Liver (tissue), 3 donors: ENCODE results near the gene TIMP1.

Experiments
- EGR1 ChIP-seq, 2 donors: IDR thresholded peaks; 2 replicates each; pipeline ENCODE4 v1.6.1; 2016 to 2018; ENCODE audit warnings: antibody characterized with exemption in 2 of 2, low read depth in 2 of 2
- FOXA1 ChIP-seq: IDR thresholded peaks from 2 replicates; pipeline ENCODE4 v1.6.1; 2016; ENCODE audit warnings: antibody characterized with exemption
- GABPA ChIP-seq, 2 donors: IDR thresholded peaks in 1 of 2; conservative IDR thresholded peaks in 1 of 2; 2 replicates each; pipeline ENCODE4 v1.6.1; 2016; ENCODE audit warnings: antibody characterized with exemption in 2 of 2, mild to moderate bottlenecking in 1 of 2, moderate library complexity in 1 of 2
- JUND ChIP-seq, 2 donors: IDR thresholded peaks; 2 replicates each; pipeline ENCODE4 v1.6.1; 2016; ENCODE audit warnings: antibody characterized with exemption in 2 of 2
- NR2F2 ChIP-seq: IDR thresholded peaks from 2 replicates; pipeline ENCODE4 v1.6.1; 2016; ENCODE audit warnings: antibody characterized with exemption
- RAD21 ChIP-seq, 2 donors: IDR thresholded peaks; 2 replicates each; pipeline ENCODE4 v1.6.1; 2016; ENCODE audit warnings: antibody characterized with exemption in 2 of 2, mild to moderate bottlenecking in 2 of 2
- RXRA ChIP-seq, 2 donors: IDR thresholded peaks; 2 replicates each; pipeline ENCODE4 v1.6.1; 2017 to 2018; ENCODE audit warnings: antibody characterized with exemption in 2 of 2, mild to moderate bottlenecking in 1 of 2
- TAF1 ChIP-seq: conservative IDR thresholded peaks from 2 replicates; pipeline ENCODE4 v1.6.1; 2016; ENCODE audit warnings: antibody characterized with exemption, mild to moderate bottlenecking
- YY1 ChIP-seq: IDR thresholded peaks from 2 replicates; pipeline ENCODE4 v1.6.1; 2016; ENCODE audit warnings: antibody characterized with exemption, mild to moderate bottlenecking
- TF ChIP-seq, protein P1 (sequence below): fragments of 150-350 bp; IDR thresholded peaks from 2 replicates; pipeline ENCODE4 v1.5.1; 2017; ENCODE audit warnings: improper control_type of control experiment, low read depth, low read length; ENCODE audit not compliant: missing input control
- TF ChIP-seq, protein P2 (sequence below): IDR thresholded peaks from 2 replicates; pipeline ENCODE4 v1.6.1; 2016; ENCODE audit warnings: antibody characterized with exemption
- TF ChIP-seq, protein P3 (sequence below): IDR thresholded peaks from 2 replicates; pipeline ENCODE4 v1.6.1; 2016; ENCODE audit warnings: antibody characterized with exemption
- TF ChIP-seq, protein P4 (sequence below): IDR thresholded peaks from 2 replicates; pipeline ENCODE4 v1.6.1; 2016; ENCODE audit warnings: antibody characterized with exemption
- donor health status: healthy.
- donor health status: healthy.

DNA sequence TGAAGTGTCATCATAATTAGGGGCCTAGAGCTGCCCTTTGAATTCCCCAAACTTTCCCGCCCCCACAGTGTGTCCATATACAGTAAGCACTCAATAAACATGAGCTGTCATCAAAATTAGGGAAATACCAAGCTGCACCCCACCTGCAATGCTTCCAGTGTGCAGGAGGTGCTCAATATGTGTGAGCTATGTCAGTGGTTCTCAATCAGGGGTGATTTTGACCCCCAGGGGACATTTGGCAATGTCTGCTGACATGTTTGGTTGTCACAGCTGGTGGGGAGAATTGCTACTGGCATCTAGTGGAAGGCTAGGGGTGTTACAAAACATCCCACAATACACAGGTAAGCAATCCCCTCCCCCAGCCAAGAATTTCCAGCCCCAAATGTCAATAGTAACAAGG, 46.7 kb downstream of the TIMP1 start:
- TF ChIP-seq, protein P1, sequence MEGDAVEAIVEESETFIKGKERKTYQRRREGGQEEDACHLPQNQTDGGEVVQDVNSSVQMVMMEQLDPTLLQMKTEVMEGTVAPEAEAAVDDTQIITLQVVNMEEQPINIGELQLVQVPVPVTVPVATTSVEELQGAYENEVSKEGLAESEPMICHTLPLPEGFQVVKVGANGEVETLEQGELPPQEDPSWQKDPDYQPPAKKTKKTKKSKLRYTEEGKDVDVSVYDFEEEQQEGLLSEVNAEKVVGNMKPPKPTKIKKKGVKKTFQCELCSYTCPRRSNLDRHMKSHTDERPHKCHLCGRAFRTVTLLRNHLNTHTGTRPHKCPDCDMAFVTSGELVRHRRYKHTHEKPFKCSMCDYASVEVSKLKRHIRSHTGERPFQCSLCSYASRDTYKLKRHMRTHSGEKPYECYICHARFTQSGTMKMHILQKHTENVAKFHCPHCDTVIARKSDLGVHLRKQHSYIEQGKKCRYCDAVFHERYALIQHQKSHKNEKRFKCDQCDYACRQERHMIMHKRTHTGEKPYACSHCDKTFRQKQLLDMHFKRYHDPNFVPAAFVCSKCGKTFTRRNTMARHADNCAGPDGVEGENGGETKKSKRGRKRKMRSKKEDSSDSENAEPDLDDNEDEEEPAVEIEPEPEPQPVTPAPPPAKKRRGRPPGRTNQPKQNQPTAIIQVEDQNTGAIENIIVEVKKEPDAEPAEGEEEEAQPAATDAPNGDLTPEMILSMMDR = peak; percentile 15
- no peak for TF ChIP-seq EGR1 (IDR thresholded peaks at IDR 0.05; ENCODE audit: low read depth in 2 of 2)
- TF ChIP-seq TAF1 = no peak
- TF ChIP-seq JUND (IDR thresholded peaks at IDR 0.05) = no peak
- TF ChIP-seq, protein P2, sequence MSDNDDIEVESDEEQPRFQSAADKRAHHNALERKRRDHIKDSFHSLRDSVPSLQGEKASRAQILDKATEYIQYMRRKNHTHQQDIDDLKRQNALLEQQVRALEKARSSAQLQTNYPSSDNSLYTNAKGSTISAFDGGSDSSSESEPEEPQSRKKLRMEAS = no peak
- TF ChIP-seq YY1 = no peak
- TF ChIP-seq, protein P3, sequence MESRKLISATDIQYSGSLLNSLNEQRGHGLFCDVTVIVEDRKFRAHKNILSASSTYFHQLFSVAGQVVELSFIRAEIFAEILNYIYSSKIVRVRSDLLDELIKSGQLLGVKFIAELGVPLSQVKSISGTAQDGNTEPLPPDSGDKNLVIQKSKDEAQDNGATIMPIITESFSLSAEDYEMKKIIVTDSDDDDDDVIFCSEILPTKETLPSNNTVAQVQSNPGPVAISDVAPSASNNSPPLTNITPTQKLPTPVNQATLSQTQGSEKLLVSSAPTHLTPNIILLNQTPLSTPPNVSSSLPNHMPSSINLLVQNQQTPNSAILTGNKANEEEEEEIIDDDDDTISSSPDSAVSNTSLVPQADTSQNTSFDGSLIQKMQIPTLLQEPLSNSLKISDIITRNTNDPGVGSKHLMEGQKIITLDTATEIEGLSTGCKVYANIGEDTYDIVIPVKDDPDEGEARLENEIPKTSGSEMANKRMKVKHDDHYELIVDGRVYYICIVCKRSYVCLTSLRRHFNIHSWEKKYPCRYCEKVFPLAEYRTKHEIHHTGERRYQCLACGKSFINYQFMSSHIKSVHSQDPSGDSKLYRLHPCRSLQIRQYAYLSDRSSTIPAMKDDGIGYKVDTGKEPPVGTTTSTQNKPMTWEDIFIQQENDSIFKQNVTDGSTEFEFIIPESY = no peak
- peak; percentile 62 to 74 for TF ChIP-seq RAD21 (IDR thresholded peaks at IDR 0.05)
- no peak for TF ChIP-seq FOXA1
- TF ChIP-seq RXRA (IDR thresholded peaks at IDR 0.05) = no peak
- TF ChIP-seq GABPA (IDR thresholded peaks at IDR 0.05 in 1 of 2, conservative IDR thresholded peaks at IDR 0.05 in 1 of 2) = no peak
- TF ChIP-seq, protein P4, sequence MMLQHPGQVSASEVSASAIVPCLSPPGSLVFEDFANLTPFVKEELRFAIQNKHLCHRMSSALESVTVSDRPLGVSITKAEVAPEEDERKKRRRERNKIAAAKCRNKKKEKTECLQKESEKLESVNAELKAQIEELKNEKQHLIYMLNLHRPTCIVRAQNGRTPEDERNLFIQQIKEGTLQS = no peak
- TF ChIP-seq NR2F2 = no peak
